Activated CD4-positive, alpha-beta T cell treated with anti-CD3 and anti-CD28 coated beads, Interleukin-2, amount 50 U/mL, for 24 hours (primary cell): ENCODE results near the gene MYH15.
A peak's percentile ranks its signal among the peaks of the same experiment; 100 is the strongest.
"Not testable (repeated sequence)": the region's sequence is repeated elsewhere in the genome, so short reads cannot be mapped to it uniquely, and the experiment has no call there.

Source experiments
- DNase-seq, 2 donors: peaks; one replicate each; pipeline ENCODE4 v3.0.0-alpha.2; 2020; ENCODE audit warnings: low read depth in 1 of 2, low spot score in 1 of 2

MYH15 gene

GRCh38 chr3:108391917-108392593 is 118.3 kb downstream of the MYH15 start:
- DNase-seq, result no peak

DNA sequence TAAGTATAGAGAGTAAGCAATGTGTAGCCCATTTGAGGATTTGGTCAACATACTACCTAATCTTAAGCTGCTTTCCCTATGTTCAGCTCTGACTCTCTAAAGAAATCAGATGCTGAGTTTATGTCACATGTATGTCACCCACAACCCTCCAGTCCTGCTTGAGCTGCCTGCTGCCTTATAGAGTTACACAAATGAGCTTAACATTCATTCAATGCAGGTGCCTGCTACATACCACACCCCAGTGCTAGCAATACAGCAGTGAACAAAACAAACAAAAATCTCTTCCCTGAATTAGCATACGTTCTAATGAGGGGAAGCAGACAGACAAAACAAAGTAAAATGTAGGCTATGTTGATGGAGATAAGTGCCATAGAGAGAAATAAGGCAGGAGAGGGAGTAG is 121.0 kb downstream of the MYH15 start:
- no peak for DNase-seq

DNA sequence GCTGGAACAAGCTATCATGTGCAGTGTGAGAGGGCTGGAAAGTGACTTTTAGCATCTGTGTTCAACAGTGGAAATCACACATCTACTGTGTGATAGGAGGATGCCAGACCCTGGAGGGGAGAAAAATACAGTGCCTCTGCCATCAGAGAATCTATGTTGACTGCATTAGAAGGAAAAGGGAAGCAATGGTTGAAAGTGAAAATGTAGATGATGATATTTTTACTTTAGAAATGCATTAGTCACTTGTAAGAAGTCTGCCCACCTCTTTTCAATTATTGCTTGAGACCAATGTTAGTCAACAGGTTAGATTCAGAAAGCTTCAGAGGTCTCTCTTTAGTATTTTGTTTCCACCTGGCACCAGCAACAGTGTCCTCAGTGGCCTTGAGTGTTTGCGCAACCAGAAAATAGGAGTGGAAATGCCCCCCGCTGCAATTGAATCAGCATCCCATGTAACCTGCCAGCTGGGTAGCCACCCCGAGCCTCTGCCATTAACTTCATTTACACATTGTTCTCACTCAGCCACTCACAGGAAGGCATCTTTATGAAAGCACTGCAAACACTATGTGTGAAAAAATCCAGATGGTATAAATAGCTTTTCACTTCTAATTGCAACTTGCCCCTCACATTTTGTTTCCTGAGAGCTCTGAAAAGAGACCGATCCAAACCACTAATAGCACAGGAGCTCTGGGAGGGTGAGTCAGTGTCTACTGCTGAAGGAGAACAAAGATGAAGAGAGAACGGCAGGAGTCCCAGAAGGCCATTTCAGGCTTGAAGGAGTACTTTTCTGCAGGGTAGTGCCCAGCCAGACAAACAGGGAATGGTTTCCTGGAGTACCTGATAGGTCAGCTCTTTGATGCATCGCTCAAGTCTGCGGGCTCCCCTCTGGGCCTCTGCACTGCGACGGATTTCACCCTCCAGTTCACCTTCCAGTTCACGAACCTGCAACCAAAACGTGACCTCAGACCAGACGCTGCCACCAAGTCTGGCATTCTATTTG is 122.0 kb downstream of the MYH15 start:
- DNase-seq, result peak in 1 of 2 donors; percentile 25

DNA sequence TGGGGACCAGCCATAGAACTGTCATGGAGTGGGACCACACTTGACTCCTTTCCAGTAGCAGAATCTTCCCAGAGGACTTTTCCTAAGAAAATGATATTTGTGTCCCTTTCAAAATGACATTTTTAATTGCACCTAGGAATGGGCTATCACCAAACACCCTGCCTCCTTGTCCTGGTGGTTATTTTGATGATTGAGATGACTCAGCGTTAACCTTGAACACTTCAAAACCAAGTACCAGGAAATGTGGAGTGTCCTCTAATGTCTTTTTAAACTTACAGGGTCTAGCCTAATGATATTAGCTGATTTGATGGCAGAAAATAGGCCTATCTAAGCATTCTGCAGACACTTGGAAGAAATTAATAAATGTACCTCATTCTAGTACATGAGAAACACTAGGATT is 123.3 kb downstream of the MYH15 start:
- no peak for DNase-seq

GRCh38 chr3:108383306-108383705 is 127.1 kb downstream of the MYH15 start:
- DNase-seq, result no peak

- no peak for DNase-seq
Observed at GRCh38 chr3:108381529-108382140, 128.8 kb downstream of the MYH15 start.

GRCh38 chr3:108380128-108380795 is 130.1 kb downstream of the MYH15 start:
- DNase-seq, result no peak

DNA sequence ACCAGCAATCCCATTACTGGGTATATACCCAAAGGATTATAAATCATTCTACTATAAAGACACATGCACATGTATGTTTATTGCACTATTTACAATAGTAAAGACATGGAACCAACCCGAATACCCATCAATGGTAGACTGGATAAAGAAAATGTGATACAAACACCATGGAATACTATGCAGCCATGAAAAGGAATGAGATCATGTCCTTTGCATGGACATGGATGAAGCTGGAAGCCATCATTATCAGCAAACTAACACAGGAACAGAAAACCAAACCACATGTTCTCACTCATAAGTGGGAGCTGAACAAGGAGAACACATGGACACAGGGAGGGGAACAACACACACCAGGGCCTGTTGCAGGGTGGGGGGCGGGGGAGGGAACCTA is 131.4 kb downstream of the MYH15 start:
- DNase-seq, result not testable (repeated sequence)

- DNase-seq, result no peak
Observed at GRCh38 chr3:108378153-108378951, 132.0 kb downstream of the MYH15 start.

DNA sequence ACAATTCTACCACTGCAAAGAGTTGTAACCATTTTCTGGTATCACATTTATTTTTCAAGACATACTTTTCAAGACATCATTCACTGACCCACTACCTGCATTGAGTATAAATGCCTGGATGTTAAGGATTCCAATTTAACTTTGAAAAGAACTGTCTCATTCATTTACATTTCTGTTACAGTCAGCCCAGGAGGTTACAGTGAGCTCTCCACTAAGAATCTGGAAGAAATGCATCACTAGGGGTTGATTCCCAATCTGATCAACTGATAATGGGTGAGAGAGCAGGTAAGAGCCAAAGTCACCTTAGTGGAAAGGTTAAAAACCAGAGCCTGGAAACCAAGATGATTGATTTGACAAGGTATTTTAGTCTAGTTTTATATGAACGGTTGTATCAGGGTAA is 133.0 kb downstream of the MYH15 start:
- DNase-seq, result no peak

DNA sequence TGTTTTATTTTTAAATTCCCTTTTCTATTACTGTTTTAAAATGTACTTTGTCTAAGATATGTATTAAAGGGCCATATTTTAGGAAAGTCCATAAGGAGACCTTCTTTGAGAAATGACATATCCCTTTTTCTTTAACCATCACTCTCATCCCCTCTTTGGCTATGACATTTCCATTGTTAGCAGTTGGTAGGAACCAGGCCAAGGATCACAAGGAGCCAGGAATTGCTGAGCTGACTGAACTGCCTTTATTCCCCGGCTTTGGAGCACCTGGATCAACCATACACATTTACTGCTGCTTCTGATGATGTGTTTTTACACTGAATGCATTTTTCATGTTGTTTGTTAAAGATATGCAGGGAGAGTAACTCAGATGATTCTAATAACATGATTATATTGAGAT is 134.4 kb downstream of the MYH15 start:
- DNase-seq, result no peak

DNA sequence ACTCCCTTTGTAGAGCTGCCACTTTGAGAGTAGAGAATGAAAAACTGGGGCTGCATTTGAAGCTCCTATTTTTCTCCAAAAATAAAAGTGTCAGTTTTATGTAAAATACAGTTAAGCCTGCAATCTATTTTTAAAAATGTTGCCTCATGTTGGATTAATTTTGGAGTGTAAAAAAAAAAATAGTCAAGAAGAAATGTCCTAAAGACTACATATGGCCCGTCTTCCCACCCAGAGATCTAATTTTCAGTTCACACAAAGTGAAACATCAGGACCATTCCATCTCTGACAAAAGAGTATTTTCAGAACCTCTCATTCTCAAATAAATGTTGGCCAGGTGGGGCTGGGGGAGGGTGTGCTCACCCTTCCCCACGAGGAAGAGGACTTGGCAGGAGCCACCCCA is 151.4 kb downstream of the MYH15 start:
- DNase-seq, result no peak

GRCh38 chr3:108357042-108357441 is 153.4 kb downstream of the MYH15 start:
- DNase-seq, result no peak

DNA sequence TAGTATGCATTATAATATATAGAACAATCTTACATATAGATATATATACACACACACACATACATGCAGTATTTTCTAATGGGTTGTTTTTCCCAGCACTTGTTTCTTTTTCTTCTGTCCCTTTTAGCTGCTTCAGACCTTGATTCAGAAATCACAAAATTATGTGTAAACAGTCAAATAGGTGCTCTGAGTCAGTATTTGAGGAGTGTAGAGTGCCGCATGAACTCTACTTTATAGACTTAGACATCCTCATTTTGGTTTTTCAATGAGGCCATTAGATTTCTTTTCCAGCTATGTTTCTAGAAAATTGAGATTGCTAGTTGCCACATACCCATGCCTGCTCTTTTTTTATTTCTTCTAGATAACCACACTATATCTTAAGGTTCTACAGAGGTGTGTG is 155.8 kb downstream of the MYH15 start:
- no peak for DNase-seq

DNA sequence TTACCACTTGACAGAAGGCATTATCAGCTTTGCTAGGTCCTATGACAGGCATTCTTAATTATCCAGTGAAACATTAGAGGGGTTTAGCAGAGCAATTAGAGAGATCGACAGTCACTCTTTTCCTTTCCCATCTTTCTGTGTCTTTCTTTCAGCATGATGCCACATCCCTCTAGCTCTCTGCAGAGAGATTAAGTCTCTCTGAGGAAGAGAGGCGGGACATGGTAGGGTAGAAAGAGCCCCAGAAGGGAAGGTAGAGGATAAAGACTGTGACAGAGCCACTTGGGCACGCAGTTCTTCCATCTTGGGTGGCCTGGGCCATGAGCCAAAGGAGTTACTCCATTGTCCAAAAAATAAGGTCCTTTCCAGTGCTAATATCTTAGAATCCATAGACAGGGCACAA is 158.2 kb downstream of the MYH15 start:
- DNase-seq, result no peak

DNA sequence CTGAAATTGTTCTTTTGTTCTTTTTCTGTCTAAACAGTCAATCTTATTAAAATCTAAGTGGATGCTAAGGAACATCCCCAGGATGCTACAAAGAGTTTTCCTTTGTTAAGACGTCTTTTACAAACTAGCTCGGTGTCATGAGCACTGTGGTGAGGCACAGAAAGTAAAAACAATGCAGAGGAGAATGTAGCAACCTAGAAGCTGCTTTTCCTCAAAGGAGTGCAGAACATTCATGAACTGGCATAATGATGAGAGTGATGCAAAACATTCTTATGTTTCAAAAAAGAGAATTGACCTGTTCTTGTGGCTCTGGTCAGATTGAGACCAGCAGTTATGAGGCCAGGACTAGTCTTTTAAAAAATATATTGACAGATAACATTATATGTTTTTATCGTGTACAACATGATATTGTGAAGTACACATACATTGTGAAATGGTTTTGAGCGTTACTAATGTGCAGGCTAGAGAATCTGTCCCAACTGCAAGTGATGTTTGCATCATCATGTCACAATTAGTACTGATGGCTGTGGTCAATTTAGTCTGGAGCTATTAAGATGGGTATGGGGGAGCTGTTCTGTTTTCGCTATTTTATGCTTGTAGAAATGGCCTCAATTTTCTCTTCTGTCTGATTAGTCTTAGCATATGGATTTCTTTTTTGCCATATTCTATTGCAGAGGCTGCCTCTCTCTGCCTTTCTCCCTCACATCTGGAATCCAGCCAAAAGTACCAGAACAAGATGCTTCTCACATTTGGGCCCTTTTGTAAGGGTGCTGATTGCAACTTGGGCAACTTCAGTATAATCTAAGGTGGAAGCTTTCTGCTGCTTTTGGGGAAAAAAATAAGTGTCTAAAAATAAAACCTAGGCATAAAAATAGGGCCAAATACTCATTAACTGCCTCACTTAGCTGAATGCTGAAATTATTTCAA is 163.8 kb downstream of the MYH15 start:
- no peak for DNase-seq

GRCh38 chr3:108345492-108346205 is 164.7 kb downstream of the MYH15 start:
- DNase-seq, result no peak

- no peak for DNase-seq
Observed at GRCh38 chr3:108343491-108343890, 166.9 kb downstream of the MYH15 start.
